ENCODE data around the gene DENND1B.
A peak's percentile ranks its signal among the peaks of the same experiment; 100 is the strongest.

Gene DENND1B

DNA sequence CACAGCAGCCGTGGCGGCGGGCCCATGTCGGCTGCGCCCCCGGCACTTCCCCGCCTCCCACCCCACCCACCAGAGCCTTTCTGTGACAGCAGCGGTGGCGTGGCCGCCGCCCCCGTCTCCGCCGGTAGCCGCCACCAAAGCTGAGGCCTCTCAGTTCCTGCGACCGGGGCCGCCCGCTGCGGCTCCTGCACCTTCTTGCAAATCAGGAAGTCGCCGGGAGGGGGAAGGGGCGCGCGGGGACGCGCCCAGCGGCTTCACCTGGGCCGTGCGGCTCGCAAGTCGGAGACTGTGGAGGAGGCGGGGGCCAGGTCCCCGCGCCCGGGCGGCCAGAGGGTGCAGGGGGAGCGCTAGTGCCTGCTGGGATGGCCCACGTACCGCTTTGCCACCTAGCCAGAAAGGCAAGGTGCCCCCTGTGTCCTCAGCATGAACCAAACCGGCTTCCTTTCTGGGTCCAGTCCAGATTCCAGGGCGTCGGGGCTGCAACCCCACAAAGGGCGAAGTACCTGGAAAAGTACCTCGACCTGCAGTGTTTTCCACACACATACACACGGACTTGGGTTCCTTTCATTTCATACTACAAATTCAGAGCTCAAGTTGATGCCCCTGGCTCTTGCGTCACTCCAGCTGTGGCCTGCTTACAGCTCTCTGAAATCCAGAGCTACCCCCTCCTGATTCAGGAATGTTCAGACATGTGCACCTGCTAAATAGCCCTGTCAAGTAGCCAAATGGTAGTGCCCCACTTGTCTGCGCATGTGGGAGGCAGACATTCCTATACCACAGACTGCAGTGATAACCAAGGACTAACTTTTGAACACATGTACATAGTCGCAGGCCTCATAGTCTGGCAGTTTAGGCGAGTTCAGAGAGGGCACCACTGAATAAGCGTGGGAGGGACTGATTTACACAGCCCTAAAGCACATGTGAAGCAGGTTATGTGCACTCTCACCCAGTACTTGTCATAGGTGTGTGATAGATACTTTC, at the start of gene DENND1B:
DENND1B (minus strand) TSS at position 199 of the 981 bp plus-strand sequence. CDS start 325 bp downstream, outside the sequence.
- DNase-seq (ENCODE audit: low read depth), result peak; percentile 76

GRCh38 chr1:197814306-197814705, 39.0 kb upstream of the DENND1B start:
- no peak for DNase-seq (ENCODE audit: low read depth)

GRCh38 chr1:197813741-197814140, 38.5 kb upstream of the DENND1B start:
- DNase-seq (ENCODE audit: low read depth), result no peak

GRCh38 chr1:197811769-197812168, 36.5 kb upstream of the DENND1B start:
- no peak for DNase-seq (ENCODE audit: low read depth)

GRCh38 chr1:197810812-197811211, 35.5 kb upstream of the DENND1B start:
- DNase-seq (ENCODE audit: low read depth), result no peak

DNA sequence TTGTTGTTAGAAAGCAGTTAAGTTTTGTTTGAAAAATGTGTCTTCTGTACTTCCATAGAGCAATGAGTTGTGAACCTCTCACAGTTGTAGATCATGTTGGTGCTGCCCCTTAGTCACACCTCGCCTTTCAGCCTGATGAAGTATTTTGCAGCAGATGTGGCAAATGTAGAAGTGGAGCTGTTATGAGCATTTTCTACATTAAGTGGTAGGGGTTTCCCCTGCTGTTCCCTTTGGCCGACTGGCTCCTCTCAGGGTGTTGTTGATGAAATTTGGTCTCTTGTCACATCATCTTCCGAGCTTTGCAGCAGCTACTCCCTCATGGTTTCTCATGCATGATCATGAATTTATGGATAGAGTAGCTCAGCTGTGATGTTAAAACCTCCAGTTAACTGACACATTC, 33.6 kb upstream of the DENND1B start:
- no peak for DNase-seq (ENCODE audit: low read depth)

DNA sequence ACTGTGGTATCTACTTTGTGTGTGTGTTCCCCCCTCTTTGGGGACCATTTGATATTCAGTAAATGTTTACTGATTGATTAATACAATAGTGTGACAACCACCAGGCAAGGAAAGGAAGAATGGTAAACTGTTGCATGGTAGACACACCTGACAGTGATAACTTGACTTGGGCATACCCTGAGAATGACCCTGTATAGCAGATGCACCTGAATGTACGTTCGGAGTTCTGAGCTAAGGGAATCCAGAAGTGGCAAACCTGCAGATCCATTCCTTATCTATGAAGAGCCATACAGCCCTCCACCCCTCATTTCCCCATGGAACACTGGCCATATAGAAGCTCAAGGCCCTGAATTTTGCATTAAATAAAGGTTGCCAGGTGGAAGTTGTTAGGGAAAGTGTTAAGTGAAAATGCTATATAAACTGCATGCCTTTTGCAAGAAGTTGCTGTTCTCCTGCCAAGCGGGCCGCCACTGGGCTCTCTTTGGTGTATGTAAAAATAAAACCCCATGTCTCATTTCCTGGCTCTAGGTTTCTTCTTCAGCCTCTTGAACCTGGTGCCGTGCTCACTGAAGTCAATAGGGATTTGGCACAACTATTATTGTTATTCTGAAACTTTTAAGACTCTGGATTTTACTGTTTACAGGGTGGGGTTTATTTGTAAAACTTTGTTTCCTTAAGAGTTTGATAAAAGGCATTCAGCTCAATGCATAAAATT, 32.6 kb upstream of the DENND1B start:
- no peak for DNase-seq (ENCODE audit: low read depth)

GRCh38 chr1:197807216-197807615, 31.9 kb upstream of the DENND1B start:
- DNase-seq (ENCODE audit: low read depth), result no peak

DNA sequence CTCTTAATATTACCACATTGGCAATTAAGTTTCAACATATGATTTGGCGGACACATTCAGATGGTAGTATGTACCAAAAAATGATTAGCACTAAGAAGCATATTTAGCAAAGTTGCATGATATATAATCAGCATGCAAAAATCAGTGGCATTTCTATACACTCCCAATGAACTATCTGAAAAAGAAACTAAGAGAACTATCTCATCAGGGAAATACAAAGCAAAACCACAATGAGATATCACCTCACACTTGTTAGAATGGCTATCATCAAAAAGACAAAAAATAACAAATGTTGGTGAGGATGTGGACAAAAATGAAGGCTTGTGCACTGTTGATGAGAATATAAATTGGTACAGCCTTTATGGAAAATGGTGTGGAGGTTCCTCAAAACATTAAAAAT, 31.4 kb upstream of the DENND1B start:
- no peak for DNase-seq (ENCODE audit: low read depth)

- DNase-seq (ENCODE audit: low read depth), result no peak
These were observed 26.4 kb upstream of the DENND1B start for GRCh38 chr1:197801684-197802083.

- no peak for DNase-seq (ENCODE audit: low read depth)
These were observed 25.8 kb upstream of the DENND1B start for GRCh38 chr1:197801111-197801482.

GRCh38 chr1:197800379-197801110, 25.3 kb upstream of the DENND1B start:
- DNase-seq (ENCODE audit: low read depth), result no peak

- DNase-seq (ENCODE audit: low read depth), result no peak
These were observed 24.0 kb upstream of the DENND1B start for GRCh38 chr1:197799271-197799670.

DNA sequence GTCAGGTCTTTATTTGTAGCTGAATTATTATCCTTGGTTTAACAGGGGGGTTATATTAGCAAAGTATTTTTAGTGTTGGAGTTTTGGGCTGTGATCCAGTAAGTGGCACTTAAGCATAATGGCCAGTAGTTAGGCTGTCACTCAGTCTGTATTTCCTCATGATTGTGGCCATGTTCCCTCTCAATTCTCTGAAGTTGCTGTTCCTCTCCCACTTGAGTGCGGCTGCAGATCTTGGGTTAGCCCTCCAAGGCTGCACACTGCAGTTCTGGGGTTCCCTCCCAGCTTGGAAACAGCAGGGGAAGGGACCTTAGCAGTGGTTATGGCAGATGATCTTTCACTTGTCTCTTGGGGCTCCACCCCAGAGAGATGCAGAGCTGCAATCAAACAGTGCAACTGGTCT, 23.2 kb upstream of the DENND1B start:
- no peak for DNase-seq (ENCODE audit: low read depth)

GRCh38 chr1:197797010-197797409, 21.7 kb upstream of the DENND1B start:
- no peak for DNase-seq (ENCODE audit: low read depth)

DNA sequence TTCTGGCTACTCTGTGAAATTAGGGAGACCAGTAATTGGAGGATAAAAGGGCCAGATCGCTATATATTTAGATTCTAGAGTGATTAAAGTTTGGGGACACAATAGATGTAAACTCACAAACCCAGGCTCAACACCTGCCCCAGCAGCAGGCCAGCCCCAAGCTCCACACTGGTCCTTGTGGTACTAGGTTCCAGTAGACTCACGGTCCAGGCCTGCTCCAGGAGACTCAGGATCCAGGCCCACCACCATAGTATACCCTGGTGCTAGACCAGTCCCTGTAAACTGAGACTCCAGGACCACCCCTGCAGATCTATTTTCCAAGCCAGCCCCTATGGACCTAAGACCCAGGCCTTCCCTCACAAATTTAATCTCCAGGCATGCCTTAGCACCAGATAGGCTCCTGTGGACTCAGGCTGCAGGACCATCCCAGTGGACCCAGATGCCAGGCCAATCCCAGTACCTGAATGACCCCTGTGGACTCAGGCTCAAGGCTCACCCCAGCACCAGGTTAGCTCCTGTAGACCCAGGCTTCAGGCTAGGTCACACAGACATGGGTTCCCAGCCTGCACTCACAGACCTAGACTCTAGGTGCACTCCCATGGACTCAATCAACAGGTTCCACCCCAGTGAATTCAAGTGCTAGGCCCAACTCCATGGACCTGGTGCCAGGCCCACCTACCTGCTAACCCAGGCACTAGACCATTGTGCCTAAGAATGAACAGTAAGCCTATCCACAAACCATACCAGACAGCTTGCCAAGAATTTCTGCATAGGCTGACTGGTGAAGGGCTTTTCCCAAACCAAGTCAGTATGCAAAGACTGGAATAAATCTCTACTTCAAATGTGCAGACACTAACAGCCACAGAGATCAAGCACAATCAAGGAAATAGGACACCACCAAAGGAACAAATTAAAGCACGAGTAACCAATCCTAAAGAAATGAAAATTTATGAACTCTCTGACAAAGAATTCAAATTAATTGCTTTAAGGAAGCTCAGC, 13.8 kb upstream of the DENND1B start:
- DNase-seq (ENCODE audit: low read depth), result no peak

GRCh38 chr1:197787623-197788536, 12.6 kb upstream of the DENND1B start:
- no peak for DNase-seq (ENCODE audit: low read depth)

DNA sequence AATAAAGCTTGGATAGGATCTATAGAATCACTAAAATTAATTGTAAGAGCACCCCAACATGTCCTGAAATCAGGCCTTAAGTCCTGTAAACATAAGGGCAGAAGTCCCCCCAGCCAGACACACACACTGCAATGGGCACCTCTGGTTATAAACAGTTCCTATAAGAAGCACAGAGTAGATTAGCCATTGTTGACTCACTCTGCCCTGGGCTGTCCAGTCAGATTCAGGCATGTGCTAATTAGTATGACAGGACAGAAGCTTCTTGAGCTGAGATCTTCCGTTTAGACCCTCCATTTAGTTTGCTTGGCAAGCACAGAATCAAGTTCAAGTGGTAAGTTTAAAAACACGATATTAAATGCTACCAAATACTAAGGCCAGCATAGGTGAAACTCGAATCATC, 11.8 kb upstream of the DENND1B start:
- DNase-seq (ENCODE audit: low read depth), result no peak

DNA sequence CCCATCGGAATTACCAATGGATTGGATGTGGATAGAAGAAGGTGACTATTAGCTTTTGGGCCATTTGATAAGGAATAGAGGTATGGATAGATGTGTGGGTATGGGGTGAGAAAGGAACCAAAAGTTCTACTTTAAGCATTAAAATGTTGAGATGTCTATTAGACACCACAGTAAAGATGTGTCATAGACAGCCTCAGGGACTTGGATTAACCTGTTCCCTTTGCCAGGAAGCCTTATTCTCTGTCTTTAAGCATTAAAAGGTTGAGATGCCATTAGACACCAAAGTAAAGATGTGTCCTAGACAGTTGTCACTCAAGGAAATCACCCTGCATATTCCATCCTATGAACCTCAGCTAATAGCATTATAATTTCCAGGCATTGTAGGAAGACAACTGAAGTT, 11.0 kb upstream of the DENND1B start:
- DNase-seq (ENCODE audit: low read depth), result no peak

DNA sequence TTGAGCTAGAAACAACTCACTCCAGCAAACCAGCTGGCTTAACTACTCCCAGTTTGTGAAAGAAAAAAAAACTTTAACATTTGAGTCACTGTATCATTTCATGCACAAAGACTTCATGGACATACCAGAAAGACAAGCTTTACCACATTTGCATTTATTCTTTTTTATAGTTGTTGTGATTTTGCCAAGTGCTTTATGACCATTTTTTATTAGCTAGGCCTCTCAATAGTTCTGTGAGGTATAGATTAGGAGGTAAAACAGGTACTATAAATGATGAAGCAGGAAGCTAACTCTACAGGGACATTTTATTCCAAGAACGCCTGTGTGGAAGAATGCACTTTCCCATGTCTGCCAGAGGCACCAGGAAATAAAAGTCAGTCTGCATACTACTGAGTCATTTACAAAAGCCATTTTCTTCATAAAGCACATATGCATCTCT, 8.2 kb upstream of the DENND1B start:
- DNase-seq (ENCODE audit: low read depth), result no peak
